ENCODE data around the gene TNFAIP3. TPM values are rescaled to one million over a fixed set of nuclear protein-coding genes. Genes with fewer than 3 reads are reported as not detected.

Gene TNFAIP3
- polyA plus RNA-seq, 1 donor: 15.5 TPM

GRCh38 chr6:137921823-137922222, 54.8 kb downstream of the TNFAIP3 start:
- DNase-seq (ENCODE audit: low read depth): no peak

DNA sequence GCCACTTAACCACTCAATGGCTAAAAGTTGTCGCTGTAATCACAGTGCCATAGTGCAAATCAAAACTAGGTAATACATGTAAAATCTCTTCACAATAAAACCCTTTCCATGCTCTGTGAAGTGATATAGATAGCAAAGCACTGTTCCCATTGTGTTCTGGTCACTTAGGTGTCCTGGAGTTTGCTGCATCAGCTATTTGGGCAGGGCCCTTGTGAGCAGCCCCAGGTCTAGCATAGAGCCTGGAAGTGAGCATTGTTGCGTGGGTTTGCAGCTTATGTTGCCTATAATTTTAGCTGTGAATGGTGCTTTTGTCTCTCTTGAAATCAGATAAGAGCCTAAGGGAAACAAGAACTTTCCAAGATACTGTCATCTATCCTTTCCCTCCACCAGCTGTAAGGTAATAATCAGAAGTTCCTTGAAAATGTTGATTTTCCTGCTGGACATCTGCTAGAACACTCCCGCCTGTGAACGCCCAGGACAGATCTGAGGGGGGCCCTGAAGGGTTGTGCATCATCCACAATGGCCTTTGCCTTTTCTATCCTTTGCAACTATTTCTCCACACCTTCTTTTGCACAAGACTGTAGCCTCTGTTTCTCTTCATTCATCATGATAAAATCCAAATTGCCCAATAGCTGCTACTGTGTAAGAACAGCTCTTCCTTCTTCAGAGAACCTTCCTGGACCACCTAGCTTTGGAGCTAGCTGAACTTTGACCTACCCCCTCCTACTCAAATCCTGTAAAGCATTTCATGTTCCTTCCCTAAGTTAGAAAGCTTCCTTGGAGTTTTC, 57.0 kb downstream of the TNFAIP3 start:
- DNase-seq (ENCODE audit: low read depth): no peak

DNA sequence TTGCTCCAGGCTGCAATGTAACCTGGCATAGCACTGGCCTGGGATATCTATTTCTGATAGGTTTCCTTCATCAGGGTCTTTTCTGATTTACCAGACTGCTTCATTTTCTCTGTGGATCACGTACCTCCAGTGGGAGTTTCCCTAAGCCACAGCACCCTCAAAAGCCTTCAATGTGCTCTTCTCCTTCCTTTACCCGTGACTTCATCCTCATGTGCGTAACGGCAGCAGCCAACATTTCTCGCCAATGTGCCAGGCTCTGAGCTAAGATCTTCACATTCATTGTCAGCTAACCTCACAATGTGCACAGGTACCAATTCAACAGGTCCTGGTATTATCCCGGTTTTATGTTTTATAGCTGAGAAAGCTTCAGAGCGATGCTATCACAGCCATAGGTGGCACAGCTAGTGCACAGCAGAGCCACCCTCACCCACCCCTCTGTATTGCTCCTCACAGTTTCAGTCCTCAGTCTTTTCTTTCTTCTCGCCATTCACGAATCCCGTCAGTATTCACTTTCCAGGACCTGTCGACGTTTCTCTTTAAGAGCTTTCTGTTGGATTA, 58.2 kb downstream of the TNFAIP3 start:
- no peak for DNase-seq (ENCODE audit: low read depth)

DNA sequence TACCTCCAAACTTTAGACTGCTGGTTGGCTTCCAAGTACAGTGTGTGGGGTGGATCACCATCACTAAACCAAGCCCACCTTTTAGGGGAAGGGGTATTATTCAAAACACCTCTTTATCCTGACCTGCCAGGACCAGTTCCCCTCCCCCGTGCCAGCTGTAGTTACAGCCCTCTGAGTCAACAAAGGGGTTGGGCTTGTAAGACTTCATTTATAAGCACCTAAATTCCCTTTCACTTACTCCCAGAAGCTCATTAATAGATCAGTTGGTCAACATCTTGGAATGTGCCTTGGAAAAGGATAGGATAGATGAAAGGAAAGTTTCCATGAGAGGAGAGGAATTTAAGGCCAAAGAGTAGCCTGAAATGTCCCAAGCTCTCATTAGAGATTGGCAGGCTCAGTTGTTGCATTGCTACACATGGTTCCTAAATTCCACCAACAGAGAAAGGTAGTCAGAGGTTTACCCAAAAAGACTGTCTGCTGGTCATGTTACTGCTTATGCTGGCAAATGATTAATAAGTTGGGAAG, 59.2 kb downstream of the TNFAIP3 start:
- no peak for DNase-seq (ENCODE audit: low read depth)

GRCh38 chr6:137926985-137927384, 59.9 kb downstream of the TNFAIP3 start:
- no peak for DNase-seq (ENCODE audit: low read depth)

GRCh38 chr6:137927777-137928218, 60.7 kb downstream of the TNFAIP3 start:
- no peak for DNase-seq (ENCODE audit: low read depth)

DNA sequence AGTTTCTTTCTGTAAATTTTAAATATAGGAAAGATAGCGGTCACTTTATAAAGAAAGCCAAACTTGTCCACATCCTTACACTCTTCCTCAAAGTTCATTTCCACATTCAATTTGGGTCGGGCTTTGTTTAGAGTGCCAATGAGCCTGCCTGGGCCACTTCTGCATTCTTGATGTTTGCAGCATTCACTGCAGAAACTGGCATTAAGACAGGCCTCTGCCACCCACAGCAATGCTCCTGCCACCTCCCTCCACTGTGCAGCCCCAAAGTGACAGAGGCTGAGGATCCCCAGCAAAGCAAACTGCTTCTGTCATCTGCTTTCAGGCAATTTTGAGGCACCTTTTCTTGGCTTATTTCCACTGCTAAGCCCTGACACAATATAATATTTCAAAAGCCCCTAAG, 61.2 kb downstream of the TNFAIP3 start:
- no peak for DNase-seq (ENCODE audit: low read depth)

DNA sequence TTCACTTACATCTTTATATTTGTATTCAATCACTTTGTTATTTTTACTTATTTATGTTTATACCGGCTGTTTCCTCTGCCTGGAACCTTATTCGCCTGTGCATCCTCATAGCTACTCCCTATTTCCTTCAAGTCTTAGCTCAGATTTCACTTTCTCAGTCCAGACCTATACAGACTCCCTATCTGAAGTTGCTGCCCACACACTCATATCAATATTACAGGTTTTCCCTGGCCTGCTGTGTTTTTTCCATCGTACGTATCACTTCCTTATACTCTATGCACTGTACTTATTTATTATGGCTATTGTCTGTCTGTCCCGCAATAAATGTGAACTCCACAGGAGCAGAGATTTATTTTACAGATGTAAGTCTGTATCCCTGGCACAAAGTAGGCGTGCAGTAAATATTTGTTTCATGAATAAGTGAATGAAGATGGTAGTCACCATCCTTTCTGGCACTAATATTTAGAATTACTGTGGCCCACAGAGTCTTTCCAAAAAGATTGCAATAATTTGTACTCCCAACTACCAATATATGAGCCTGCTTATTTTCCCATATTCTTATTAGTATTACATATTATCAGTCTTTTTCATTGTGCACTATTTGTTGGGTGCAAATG, 64.9 kb downstream of the TNFAIP3 start:
- DNase-seq (ENCODE audit: low read depth): no peak

Other genes starting within 250 kb of the TNFAIP3 start
- 0.33 TPM for gene PERP, start 240.2 kb downstream of the TNFAIP3 start, polyA plus RNA-seq (ENCODE audit: insufficient read length)

Measured in forelimb muscle (tissue), 1 donor.